Inflammatory macrophage (primary cell): ENCODE measurements around the gene AGMO.

Experiments used
- DNase-seq, 2 donors: peaks; one replicate each; pipeline ENCODE4 v3.0.0-alpha.2; 2020 to 2022

Gene AGMO

DNA sequence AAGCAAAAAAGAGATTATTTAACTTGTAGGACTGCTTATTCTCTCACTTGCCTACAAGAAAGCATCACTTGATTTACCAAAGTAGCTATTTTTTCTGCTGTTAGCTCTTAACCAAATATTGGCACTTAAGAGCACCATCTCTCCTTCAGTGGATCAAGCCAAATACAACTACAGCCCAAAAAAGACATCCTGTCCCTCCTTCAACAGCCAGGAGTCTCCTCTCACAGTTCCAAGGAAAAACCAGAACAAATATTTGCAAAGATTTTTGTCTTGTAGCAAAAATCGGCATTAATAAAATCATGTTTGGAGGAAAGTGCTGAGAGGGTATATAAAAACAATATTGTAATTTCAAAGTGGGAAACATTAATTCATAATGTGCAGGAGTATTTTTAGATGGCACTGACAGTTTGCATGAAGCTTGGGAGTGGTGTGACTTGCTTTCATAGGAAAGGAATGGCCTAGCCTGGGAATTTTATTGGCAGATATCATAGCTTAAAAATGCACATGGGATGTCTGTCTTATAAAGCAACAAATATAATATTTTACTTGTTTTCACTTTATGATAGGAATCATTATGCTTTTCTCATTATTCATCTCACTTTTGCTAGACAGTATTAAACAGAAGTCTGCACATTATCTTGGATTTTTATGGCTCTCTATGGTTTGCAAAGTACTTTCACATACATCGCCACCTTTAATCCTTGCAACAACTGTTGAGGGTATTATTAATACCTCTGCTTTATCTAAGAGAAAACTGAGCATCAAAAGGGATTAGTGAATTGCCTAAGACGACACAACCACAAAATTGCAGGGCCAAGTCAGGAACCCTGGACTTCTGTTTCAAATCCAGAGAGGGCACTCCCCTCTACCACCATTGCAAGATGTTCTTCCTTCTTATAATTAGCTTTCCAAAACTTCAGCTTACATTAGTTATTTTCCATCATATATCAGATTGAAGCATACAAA is 103.5 kb downstream of the AGMO start:
- no peak for DNase-seq

- DNase-seq, result no peak
Observed at GRCh38 chr7:15452670-15453069, 109.1 kb downstream of the AGMO start.

GRCh38 chr7:15446722-15447121 is 115.1 kb downstream of the AGMO start:
- no peak for DNase-seq

- DNase-seq, result no peak
Observed at GRCh38 chr7:15446280-15446679, 115.5 kb downstream of the AGMO start.

DNA sequence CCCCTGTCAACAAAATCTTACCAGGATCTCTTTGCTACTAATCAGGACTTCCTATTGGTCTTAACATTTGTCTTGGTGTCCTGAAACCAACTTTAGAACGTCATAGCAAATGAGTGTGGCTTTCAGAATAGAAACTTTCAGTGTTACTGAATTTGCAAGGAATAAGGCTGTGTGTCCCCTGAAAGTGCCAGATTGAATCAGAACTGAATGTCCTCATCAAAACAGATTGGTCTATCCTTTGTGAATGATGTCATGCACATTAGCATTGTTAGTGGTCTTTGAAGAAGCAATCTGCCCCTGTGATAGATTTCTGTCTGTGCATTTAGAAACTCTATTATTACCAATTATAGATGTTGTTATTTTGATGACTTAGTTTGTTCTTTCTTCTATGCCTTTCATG is 119.9 kb downstream of the AGMO start:
- DNase-seq, result no peak

DNA sequence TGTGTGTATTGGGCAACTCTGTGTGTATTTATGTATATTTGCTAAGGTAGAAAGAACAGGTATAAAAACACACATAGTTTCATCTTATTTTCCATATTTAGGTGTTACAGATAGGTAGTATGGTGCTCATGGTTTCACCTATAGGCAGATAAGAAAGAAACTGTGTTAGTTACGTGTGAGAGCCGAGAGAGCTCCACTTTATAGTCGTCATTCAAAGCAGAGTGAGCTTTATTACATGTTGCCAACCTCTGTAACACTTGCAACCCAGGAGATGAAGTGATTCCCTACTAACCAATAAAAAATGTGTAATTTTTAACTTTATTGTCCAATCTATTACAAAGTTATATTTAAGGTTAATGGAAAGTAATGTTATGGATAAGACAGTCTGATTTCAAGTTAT is 121.3 kb downstream of the AGMO start:
- DNase-seq, result no peak

DNA sequence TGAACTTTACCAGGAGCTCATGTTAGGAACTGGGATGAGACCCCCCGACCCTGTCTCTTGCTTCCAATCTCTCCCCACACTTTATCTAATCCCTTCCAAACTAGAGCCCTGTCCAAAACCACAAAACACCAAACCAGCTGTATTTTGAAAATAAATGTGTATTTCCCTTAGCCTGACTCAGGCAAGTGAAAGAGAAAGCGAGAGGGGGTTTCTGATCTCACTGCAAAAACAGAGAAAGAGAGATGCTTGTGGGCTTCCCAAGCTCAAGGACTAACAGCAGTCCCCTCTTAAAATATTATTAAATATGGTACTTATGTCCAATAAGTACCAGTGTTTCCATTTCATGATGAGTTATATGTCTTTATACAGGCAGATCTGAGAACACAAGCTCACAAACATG is 122.0 kb downstream of the AGMO start:
- no peak for DNase-seq

GRCh38 chr7:15433151-15433550 is 128.7 kb downstream of the AGMO start:
- no peak for DNase-seq

DNA sequence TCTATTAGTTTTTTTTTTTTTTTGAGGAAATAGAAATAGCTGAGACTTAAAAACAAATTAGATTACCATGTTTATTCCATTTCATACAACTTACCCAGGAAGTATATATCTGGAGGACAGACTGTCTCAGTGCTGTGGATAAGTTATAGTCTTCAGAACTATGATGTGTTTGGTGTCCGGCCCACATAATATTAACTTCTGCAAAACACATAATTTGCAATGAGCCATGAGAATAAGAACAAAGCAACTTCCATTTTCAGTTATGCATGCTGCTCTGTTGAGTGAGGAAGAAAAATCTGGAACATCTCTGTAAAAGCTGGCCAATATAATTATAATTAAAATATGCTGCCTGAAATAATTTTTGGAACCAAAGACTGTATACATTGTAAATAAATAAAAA is 130.9 kb downstream of the AGMO start:
- no peak for DNase-seq

DNA sequence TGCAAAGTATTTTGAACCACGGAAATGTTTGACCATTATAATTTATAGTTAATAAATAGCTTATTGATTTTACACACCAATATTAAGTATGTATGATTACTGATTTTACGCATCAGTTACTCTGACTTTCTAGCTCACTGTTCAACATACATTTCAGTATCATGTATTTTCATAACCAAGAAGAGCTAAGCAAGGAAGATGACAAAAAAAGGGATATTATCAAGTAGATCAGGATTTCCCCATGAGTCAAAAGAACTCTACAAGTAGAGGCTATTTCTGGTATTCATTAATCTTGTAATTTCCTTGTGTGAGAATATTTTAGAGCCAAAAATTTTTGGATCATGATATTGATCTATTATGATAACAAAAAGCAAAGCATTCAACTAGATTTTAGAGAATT is 131.6 kb downstream of the AGMO start:
- DNase-seq, result no peak

GRCh38 chr7:15424468-15424867 is 137.3 kb downstream of the AGMO start:
- DNase-seq, result no peak

GRCh38 chr7:15419596-15419995 is 142.2 kb downstream of the AGMO start:
- no peak for DNase-seq

GRCh38 chr7:15418264-15418663 is 143.6 kb downstream of the AGMO start:
- no peak for DNase-seq

- no peak for DNase-seq
Observed at GRCh38 chr7:15417341-15417988, 144.3 kb downstream of the AGMO start.

- DNase-seq, result no peak
Observed at GRCh38 chr7:15411019-15411418, 150.8 kb downstream of the AGMO start.

- no peak for DNase-seq
Observed at GRCh38 chr7:15407910-15408309, 153.9 kb downstream of the AGMO start.

GRCh38 chr7:15403751-15404150 is 158.1 kb downstream of the AGMO start:
- no peak for DNase-seq

GRCh38 chr7:15403315-15403714 is 158.5 kb downstream of the AGMO start:
- no peak for DNase-seq

DNA sequence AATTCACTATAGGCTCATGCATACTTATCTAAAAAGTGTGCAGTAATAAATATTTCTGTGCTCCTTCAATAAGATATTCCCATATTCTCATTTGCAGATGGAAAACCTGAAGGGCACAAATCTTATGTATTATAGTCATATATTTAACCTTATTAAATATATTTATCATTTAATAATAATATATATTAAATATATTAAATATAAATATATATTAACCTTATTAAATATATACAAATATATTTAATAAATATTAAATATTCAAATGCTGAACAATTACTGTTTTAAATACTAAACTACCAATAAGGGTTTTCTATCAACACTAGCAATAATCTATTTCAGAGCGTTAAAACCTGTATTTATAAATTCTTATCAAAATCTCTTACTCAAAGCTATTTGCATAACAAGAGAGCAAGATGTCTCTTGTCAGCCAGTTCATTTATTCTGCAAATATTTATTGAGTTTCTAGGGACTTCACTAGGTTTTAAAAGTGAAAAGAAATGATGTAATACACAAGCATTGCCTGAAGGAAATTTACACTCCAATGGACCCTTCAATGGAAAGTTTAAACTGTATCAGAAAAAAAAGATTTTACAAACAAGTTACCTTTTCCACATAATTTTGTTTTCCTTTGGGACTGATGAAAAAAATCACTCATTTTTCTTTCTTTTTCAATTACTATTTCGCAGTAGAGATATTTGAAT is 159.2 kb downstream of the AGMO start:
- no peak for DNase-seq

- DNase-seq, result no peak
Observed at GRCh38 chr7:15400440-15400839, 161.4 kb downstream of the AGMO start.

DNA sequence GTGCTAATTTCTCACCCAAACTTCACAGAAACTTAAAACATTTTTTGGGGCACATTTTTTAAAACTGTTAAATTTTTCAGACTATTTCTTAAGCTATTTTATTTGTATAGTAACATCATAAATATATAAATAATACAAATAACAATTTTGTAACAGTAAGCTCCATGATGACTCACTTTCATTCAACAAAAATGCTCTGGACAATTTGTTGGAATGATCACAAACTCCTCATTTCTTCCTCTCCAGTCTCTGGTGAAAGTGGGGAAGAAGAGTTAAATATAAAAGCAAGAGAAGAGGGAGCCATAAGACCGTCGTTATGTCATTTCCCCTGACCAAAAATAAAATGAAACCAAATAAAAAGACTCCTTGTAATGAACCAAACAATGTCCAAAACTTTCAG is 162.4 kb downstream of the AGMO start:
- DNase-seq, result no peak

- no peak for DNase-seq
Observed at GRCh38 chr7:15397922-15398760, 163.7 kb downstream of the AGMO start.

DNA sequence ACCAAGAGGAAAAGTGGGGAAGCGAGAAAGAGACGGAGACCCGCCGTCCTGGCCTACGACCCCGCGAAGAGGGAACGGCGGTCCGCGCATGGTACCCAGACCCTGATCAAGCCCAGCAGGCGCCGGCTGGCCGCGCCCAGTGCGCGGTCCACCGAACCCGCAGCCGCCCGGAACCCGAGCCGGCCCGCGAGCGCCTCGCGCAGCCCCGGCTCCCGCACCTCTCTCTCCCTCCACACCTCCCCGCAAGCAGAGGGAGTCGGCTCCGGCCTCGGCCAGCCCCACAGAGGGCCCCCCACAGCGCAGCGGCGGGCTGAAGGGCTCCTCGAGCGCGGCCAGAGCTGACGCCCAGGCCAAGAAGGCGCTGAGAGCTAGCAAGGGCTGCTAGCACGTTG is 164.7 kb downstream of the AGMO start:
- no peak for DNase-seq
